ENCODE data around the gene LRMDA. TPM values are rescaled to one million over a fixed set of nuclear protein-coding genes. Genes with fewer than 3 reads are reported as not detected.
A peak's percentile ranks its signal among the peaks of the same experiment; 100 is the strongest.

Gene LRMDA
- total RNA-seq, 4 donors from 2014 or later = 7.3 to 20.1 (median 8.4) TPM

DNA sequence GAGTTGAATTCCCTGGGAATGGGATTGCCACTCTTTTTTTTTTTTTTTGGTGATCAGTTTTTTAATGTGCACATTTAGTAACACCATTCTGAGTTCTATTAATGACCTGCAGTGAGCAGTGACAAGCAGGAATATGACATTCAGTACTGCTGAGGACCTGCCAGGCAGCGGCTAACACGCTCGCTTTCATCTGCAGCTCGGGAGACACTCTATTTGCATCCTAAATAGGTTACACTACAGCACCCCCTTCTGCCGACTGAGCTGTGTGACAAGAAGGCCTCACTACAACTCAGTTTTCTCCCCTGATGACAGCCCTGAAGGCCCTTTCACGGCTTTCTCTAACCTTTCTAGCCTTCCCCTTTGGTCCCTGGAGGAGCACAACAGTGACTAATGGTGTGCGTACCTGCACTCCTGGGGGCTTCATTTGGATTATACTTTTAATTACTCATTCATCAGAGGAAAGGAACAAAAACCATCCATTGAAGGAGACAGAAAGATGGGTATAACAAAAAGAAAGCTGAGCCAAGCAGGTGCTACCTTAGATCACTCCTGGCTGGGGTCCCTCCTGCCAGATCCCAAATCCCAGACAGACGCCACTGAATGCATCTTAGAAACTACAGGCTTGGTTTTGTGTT lies 872.4 kb downstream of the LRMDA start:
- H3K4me3 ChIP-seq = no peak overlapping the region
- no peaks in the 10 kb centered on the region for H3K27me3 ChIP-seq
- WGBS, 2 donors (ENCODE audit: low coverage in 1 of 2) = 41 to 80% methylated on average over 1 to 8 of the region's 8 CpGs
- ATAC-seq = peak; percentile 89
- TF ChIP-seq, protein P1, sequence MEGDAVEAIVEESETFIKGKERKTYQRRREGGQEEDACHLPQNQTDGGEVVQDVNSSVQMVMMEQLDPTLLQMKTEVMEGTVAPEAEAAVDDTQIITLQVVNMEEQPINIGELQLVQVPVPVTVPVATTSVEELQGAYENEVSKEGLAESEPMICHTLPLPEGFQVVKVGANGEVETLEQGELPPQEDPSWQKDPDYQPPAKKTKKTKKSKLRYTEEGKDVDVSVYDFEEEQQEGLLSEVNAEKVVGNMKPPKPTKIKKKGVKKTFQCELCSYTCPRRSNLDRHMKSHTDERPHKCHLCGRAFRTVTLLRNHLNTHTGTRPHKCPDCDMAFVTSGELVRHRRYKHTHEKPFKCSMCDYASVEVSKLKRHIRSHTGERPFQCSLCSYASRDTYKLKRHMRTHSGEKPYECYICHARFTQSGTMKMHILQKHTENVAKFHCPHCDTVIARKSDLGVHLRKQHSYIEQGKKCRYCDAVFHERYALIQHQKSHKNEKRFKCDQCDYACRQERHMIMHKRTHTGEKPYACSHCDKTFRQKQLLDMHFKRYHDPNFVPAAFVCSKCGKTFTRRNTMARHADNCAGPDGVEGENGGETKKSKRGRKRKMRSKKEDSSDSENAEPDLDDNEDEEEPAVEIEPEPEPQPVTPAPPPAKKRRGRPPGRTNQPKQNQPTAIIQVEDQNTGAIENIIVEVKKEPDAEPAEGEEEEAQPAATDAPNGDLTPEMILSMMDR (IDR thresholded peaks at IDR 0.05) = peak; percentile 21 to 69 (median 62)
- TF ChIP-seq EP300 (IDR thresholded peaks at IDR 0.05) = no peak
- H3K27ac ChIP-seq = peak overlapping the region in 1 of 4 donors; percentile 41
- no peaks in the 10 kb centered on the region for H3K36me3 ChIP-seq
- H3K4me1 ChIP-seq = peaks cover 2 to 24% (median 4%) of the 10 kb centered on the region in 3 donors
- H3K9me3 ChIP-seq = no peaks in the 10 kb centered on the region

DNA sequence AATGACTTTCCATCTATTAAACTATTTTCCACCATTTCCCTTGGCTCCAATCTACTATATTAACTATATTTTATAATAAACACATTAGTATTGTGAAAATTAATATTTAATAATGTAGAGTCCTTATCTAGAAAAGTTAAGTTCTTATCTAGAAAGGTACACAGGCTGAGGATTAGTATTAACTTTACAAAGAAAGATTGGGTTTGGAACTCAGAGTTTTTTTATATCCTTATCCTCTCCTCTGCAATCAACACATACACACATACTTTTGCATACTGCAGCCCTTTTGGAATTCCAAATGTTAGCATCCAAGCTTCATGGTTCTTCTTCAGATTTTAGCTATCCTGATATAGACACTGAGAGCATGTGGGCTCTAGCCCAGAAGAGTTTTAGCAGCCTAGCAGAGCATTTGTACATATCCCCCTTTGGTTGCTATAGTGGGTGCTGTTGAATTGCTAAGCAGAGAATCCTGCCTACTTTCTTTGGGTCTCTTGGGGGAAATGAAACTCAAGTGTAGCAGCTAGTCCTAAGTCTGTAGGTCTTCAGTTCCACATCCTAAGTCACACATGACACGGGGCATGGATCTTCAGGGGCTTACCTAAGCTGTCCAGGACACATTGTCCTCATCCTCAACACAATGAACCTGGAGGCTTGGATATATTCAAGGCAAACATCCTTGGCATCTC lies 874.6 kb downstream of the LRMDA start:
- WGBS, 2 donors (ENCODE audit: low coverage in 1 of 2) = no CpG with 5 or more reads among the region's 1 CpG
- Histone ChIP-seq H3K4me3 (no peak overlapping the region), H3K4me1 (peaks cover 2 to 44% (median 9%) of the 10 kb centered on the region in 3 donors), H3K27me3 (no peaks in the 10 kb centered on the region), H3K27ac (no peak overlapping the region), H3K9me3 (no peaks in the 10 kb centered on the region), H3K36me3 (no peaks in the 10 kb centered on the region)
- ATAC-seq = no peak
- TF ChIP-seq POLR2AphosphoS5 (IDR thresholded peaks at IDR 0.05) = no peak
- TF ChIP-seq EP300 (IDR thresholded peaks at IDR 0.05) = no peak
- TF ChIP-seq, protein P1 (IDR thresholded peaks at IDR 0.05) = no peak
- no peak for TF ChIP-seq POLR2A (IDR thresholded peaks at IDR 0.05)

DNA sequence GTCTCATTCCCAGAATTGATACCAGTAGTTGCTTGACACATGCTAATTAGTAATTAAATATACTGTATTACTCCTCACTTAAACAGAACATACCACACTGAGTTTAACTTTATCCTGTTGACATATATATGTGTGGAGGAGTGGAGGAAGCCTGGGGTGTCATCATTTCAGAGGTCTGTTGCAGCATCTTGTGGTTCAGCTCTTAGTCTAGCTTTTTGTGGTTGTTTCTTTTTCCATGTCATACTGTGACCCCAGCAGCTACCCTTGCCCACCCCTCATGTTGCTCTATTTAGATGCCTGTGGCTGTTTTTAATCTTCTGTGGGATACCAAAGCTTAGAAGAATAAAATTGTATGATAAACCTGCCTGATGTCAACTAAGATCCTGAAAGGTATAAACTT lies 875.4 kb downstream of the LRMDA start:
- Histone ChIP-seq H3K9me3 (no peaks in the 10 kb centered on the region), H3K4me1 (peaks cover 4 to 52% (median 9%) of the 10 kb centered on the region in 3 donors), H3K36me3 (no peaks in the 10 kb centered on the region), H3K4me3 (no peak overlapping the region), H3K27ac (no peak overlapping the region), H3K27me3 (no peaks in the 10 kb centered on the region)
- ATAC-seq = no peak
- TF ChIP-seq EP300 (IDR thresholded peaks at IDR 0.05) (no peak), POLR2AphosphoS5 (IDR thresholded peaks at IDR 0.05) (no peak), POLR2A (IDR thresholded peaks at IDR 0.05) (no peak)
- TF ChIP-seq, protein P1 (IDR thresholded peaks at IDR 0.05) = no peak

DNA sequence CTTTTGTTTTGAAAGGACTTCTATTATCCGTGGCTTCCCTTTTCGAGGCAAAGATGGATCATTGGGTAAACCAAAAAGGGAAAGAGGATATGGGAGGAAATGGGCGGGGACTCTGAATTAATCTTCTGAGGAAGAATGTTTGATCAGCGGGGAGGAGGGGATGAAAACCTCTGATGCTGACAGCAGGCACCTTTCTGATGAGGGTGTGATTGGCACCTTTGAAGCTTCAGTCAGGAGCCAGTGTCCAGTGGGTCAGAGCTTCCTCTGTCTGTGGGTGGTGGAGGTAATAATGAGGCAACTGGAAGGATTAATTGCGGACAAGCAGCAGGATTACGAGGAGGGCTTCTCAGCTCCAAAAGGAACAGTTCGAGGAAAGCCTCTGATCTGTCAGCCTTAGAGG lies 877.6 kb downstream of the LRMDA start:
- 60 to 71% methylated on average over 7 of the region's 7 CpGs for WGBS, 2 donors (ENCODE audit: low coverage in 1 of 2)
- H3K27ac ChIP-seq = peak overlapping the region in 2 of 4 donors; percentile 22 to 54

More for the DNA sequence above, 877.6 kb downstream of the LRMDA start:
- H3K27me3 ChIP-seq = no peaks in the 10 kb centered on the region
- H3K4me3 ChIP-seq = no peak overlapping the region
- TF ChIP-seq POLR2AphosphoS5 (IDR thresholded peaks at IDR 0.05) (no peak), POLR2A (IDR thresholded peaks at IDR 0.05) (no peak), EP300 (IDR thresholded peaks at IDR 0.05) (no peak)
- TF ChIP-seq, protein P1 (IDR thresholded peaks at IDR 0.05) = no peak
- no peaks in the 10 kb centered on the region for H3K36me3 ChIP-seq
- H3K9me3 ChIP-seq = no peaks in the 10 kb centered on the region
- no peak for ATAC-seq
- peaks cover 2 to 40% (median 4%) of the 10 kb centered on the region in 3 donors for H3K4me1 ChIP-seq
